HEK293T (cell line): Measurements from ENCODE around the gene SH2D4B.

Experiments used
- CTCF ChIA-PET: fragments of 350-600 bp; formaldehyde crosslinking; extraction: SDS; loops from one replicate; lab custom pipeline; 2021; ENCODE audit warnings: antibody characterized with exemption, inconsistent platforms; lab: Yijun Ruan, JAX
- POLR2A ChIA-PET: fragments of 350-600 bp; formaldehyde crosslinking; extraction: SDS; loops from one replicate; lab custom pipeline; 2020; ENCODE audit warnings: antibody characterized with exemption, inconsistent platforms; lab: Yijun Ruan, JAX
- DNase-seq: peaks from one replicate; pipeline ENCODE4 v3.0.0; 2012; ENCODE audit warnings: mixed read lengths; ENCODE audit errors: extremely low spot score
- ARNT ChIP-seq: fragments of 450-650 bp; IDR thresholded peaks from 2 replicates; pipeline ENCODE4 v1.6.1; 2017; ENCODE audit warnings: mild to moderate bottlenecking
- BHLHE40 ChIP-seq: fragments of 450-650 bp; IDR thresholded peaks from 2 replicates; pipeline ENCODE4 v1.6.1; 2016; ENCODE audit warnings: mild to moderate bottlenecking, moderate library complexity, borderline replicate concordance
- CTBP1 ChIP-seq: fragments of 450-650 bp; IDR thresholded peaks from 2 replicates; pipeline ENCODE4 v1.6.1; 2016; ENCODE audit warnings: borderline replicate concordance
- ELF4 ChIP-seq: fragments of 450-650 bp; IDR thresholded peaks from 2 replicates; pipeline ENCODE4 v1.6.1; 2017; ENCODE audit warnings: antibody characterized with exemption
- FOXA1 ChIP-seq: fragments of 450-650 bp; IDR thresholded peaks from 2 replicates; pipeline ENCODE4 v1.6.1; 2016; ENCODE audit warnings: mild to moderate bottlenecking
- FOXK2 ChIP-seq: fragments of 450-650 bp; IDR thresholded peaks from 2 replicates; pipeline ENCODE4 v1.6.1; 2016; ENCODE audit warnings: mild to moderate bottlenecking
- FOXM1 ChIP-seq: fragments of 450-650 bp; IDR thresholded peaks from 2 replicates; pipeline ENCODE4 v1.6.1; 2017; ENCODE audit warnings: mild to moderate bottlenecking, borderline replicate concordance
- HDGF ChIP-seq: fragments of 450-650 bp; IDR thresholded peaks from 2 replicates; pipeline ENCODE4 v1.6.1; 2017; ENCODE audit warnings: antibody characterized with exemption, borderline replicate concordance
- L3MBTL2 ChIP-seq: fragments of 450-650 bp; conservative IDR thresholded peaks from 2 replicates; pipeline ENCODE4 v1.6.1; 2016; ENCODE audit warnings: mild to moderate bottlenecking
- LEF1 ChIP-seq: fragments of 450-650 bp; IDR thresholded peaks from 2 replicates; pipeline ENCODE4 v1.6.1; 2017; ENCODE audit warnings: mild to moderate bottlenecking, borderline replicate concordance
- NFRKB ChIP-seq: fragments of 450-650 bp; IDR thresholded peaks from 2 replicates; pipeline ENCODE4 v1.6.1; 2016; ENCODE audit warnings: mild to moderate bottlenecking, moderate library complexity
- PKNOX1 ChIP-seq: fragments of 450-650 bp; IDR thresholded peaks from 2 replicates; pipeline ENCODE4 v1.6.1; 2016
- SP1 ChIP-seq: fragments of 450-650 bp; IDR thresholded peaks from 2 replicates; pipeline ENCODE4 v1.6.1; 2017
- SUZ12 ChIP-seq: fragments of 450-650 bp; IDR thresholded peaks from 2 replicates; pipeline ENCODE4 v1.6.1; 2016; ENCODE audit warnings: mild to moderate bottlenecking
- TARDBP ChIP-seq: fragments of 450-650 bp; IDR thresholded peaks from 2 replicates; pipeline ENCODE4 v1.6.1; 2016
- ZNF384 ChIP-seq: fragments of 450-650 bp; IDR thresholded peaks from 2 replicates; pipeline ENCODE4 v1.6.1; 2016

SH2D4B gene

GRCh38 chr10:80660266-80660665 lies 122.6 kb downstream of the SH2D4B start:
- POLR2A ChIA-PET: no interaction called here
- DNase-seq: no peak
- CTCF ChIA-PET: no interaction called here
- TF ChIP-seq PKNOX1: 0 out of 2 replicates have a peak, but pooled peaks have one; percentile 15
- no peak for TF ChIP-seq L3MBTL2
- no peak for TF ChIP-seq LEF1

GRCh38 chr10:80660736-80661135 lies 123.0 kb downstream of the SH2D4B start:
- CTCF ChIA-PET: interaction anchor here (0.6 to 1.1 kb wide), 2 partner anchors 177 to 264 kb away, joined by 3 read pairs; no protein-coding TSS in a partner anchor
- POLR2A ChIA-PET: no interaction called here
- TF ChIP-seq TARDBP (no peak), SUZ12 (no peak), ARNT (no peak), FOXK2 (no peak), FOXA1 (no peak), PKNOX1 (no peak), ELF4 (no peak), ZNF384 (no peak), HDGF (no peak), LEF1 (no peak), CTBP1 (no peak), L3MBTL2 (no peak)
- DNase-seq: no peak

- DNase-seq: no peak
- TF ChIP-seq FOXM1: no peak
- TF ChIP-seq SUZ12: no peak
- TF ChIP-seq FOXK2: no peak
- no peak for TF ChIP-seq NFRKB
- no peak for TF ChIP-seq TARDBP
- CTCF ChIA-PET: interaction anchor here (0.6 to 1.1 kb wide), 4 partner anchors 18 to 263 kb away, joined by 3 read pairs; no protein-coding TSS in a partner anchor
- POLR2A ChIA-PET: no interaction called here
Measured at GRCh38 chr10:80661526-80661925, 123.8 kb downstream of the SH2D4B start.

GRCh38 chr10:80662429-80663261 lies 124.9 kb downstream of the SH2D4B start:
- ChIA-PET POLR2A (no interaction called here), CTCF (interaction anchor here (0.6 to 3.1 kb wide), 27 partner anchors 10 to 1158 kb away, joined by 3 to 13 read pairs (median 4); no protein-coding TSS in a partner anchor)
- TF ChIP-seq FOXA1 (no peak), PKNOX1 (peak; percentile 31), NFRKB (no peak), L3MBTL2 (peak; percentile 44; the same call in 1 of the 2 replicates), TARDBP (no peak)
- DNase-seq: peak; percentile 86

GRCh38 chr10:80664071-80664680 lies 126.5 kb downstream of the SH2D4B start:
- CTCF ChIA-PET: interaction anchor here (0.6 to 3.1 kb wide), 12 partner anchors 8 to 1291 kb away, joined by 3 to 13 read pairs (median 4); no protein-coding TSS in a partner anchor
- TF ChIP-seq CTBP1: no peak
- no peak for TF ChIP-seq TARDBP
- no peak for TF ChIP-seq NFRKB
- TF ChIP-seq L3MBTL2: no peak
- no peak for TF ChIP-seq ARNT
- TF ChIP-seq SP1: no peak
- no peak for TF ChIP-seq FOXK2
- TF ChIP-seq LEF1: no peak
- no peak for TF ChIP-seq ZNF384
- no peak for TF ChIP-seq SUZ12
- TF ChIP-seq PKNOX1: no peak
- no peak for TF ChIP-seq ELF4
- no peak for TF ChIP-seq FOXA1
- TF ChIP-seq FOXM1: no peak
- no peak for TF ChIP-seq BHLHE40
- POLR2A ChIA-PET: no interaction called here
- peak; percentile 73 for DNase-seq

GRCh38 chr10:80669485-80669884 lies 131.8 kb downstream of the SH2D4B start:
- DNase-seq: no peak
- ChIA-PET CTCF (no interaction called here), POLR2A (no interaction called here)
- TF ChIP-seq HDGF (no peak), SP1 (no peak), FOXM1 (no peak), FOXA1 (no peak), ARNT (no peak), L3MBTL2 (no peak), LEF1 (no peak), ZNF384 (no peak), FOXK2 (no peak), BHLHE40 (no peak)
